CD4-positive, alpha-beta memory T cell (primary cell): ENCODE data around the gene BABAM2. TPM values are rescaled to one million over a fixed set of nuclear protein-coding genes. Genes with fewer than 3 reads are reported as not detected.

Experiments
- CTCF ChIA-PET: fragments of 350-600 bp; sonication (Branson Sonifier 250); formaldehyde crosslinking; loops from one replicate; lab custom pipeline; 2021; ENCODE audit warnings: inconsistent platforms; ENCODE audit not compliant: partially characterized antibody; lab: Charles Lee
- POLR2A ChIA-PET: fragments of 350-600 bp; sonication (Branson Sonifier 250); formaldehyde crosslinking; loops from one replicate; lab custom pipeline; 2021; ENCODE audit not compliant: partially characterized antibody; lab: Charles Lee
- DNase-seq, 5 donors: peaks; one replicate each; pipeline versions ENCODE4 v3.0.0 to v3.0.0-alpha.2; 2020 to 2022; ENCODE audit warnings: mixed read lengths in 1 of 5
- H3K27ac ChIP-seq: one replicate; pipeline ENCODE4 v1.7.0; 2013; ENCODE audit warnings: low read depth, low read length
- H3K27me3 ChIP-seq: 2 replicates; pipeline ENCODE4 v1.7.0; 2013; ENCODE audit warnings: mild to moderate bottlenecking, low read length, moderate library complexity; ENCODE audit not compliant: insufficient read depth
- H3K36me3 ChIP-seq: 2 replicates; pipeline ENCODE4 v1.7.0; 2013; ENCODE audit warnings: mild to moderate bottlenecking, low read length, moderate library complexity; ENCODE audit not compliant: insufficient read depth
- H3K4me1 ChIP-seq: 2 replicates; pipeline ENCODE4 v1.7.0; 2013; ENCODE audit warnings: mild to moderate bottlenecking, low read length, moderate library complexity; ENCODE audit not compliant: insufficient read depth
- H3K4me3 ChIP-seq, 2 donors: one replicate each; pipeline ENCODE4 v1.7.0; 2013; ENCODE audit warnings: low read length in 2 of 2, mild to moderate bottlenecking in 1 of 2
- H3K9me3 ChIP-seq, 2 donors: one replicate each; pipeline ENCODE4 v1.7.0; 2013; ENCODE audit warnings: low read length in 2 of 2, control low read depth in 1 of 2; ENCODE audit not compliant: control insufficient read depth in 1 of 2
- H3K27ac Mint-ChIP-seq, 7 donors: one replicate each; pipeline ENCODE4 v1.8.0; 2020 to 2021; ENCODE audit warnings: mixed read lengths in 7 of 7, mild to moderate bottlenecking in 6 of 7, inconsistent platforms in 3 of 7, moderate library complexity in 3 of 7
- H3K27me3 Mint-ChIP-seq, 2 donors: one replicate each; pipeline ENCODE4 v1.8.0; 2020 to 2021; ENCODE audit warnings: mixed read lengths in 2 of 2
- H3K36me3 Mint-ChIP-seq, 2 donors: one replicate each; pipeline ENCODE4 v1.8.0; 2020 to 2021; ENCODE audit warnings: mixed read lengths in 2 of 2, inconsistent platforms in 1 of 2, mild to moderate bottlenecking in 1 of 2
- H3K4me1 Mint-ChIP-seq, 4 donors: one replicate each; pipeline ENCODE4 v1.8.0; 2020 to 2021; ENCODE audit warnings: mixed read lengths in 4 of 4, mild to moderate bottlenecking in 1 of 4
- H3K4me3 Mint-ChIP-seq, 8 donors: one replicate each; pipeline ENCODE4 v1.8.0; 2020 to 2021; ENCODE audit warnings: mixed read lengths in 8 of 8, mild to moderate bottlenecking in 7 of 8, moderate library complexity in 6 of 8, inconsistent platforms in 3 of 8
- H3K9me3 Mint-ChIP-seq, 8 donors: one replicate each; pipeline ENCODE4 v1.8.0; 2020 to 2021; ENCODE audit warnings: mixed read lengths in 8 of 8, mild to moderate bottlenecking in 5 of 8, inconsistent platforms in 3 of 8, moderate library complexity in 1 of 8
- intact Hi-C: fragments of 100-400 bp; cut with micrococcal nuclease; formaldehyde crosslinking; loops from one replicate; pipeline ENCODE4 v1.15.1; 2023
- polyA plus RNA-seq, 2 donors: library from polyadenylated mRNA; unstranded; fragments of 300-500 nt; fragmentation: Illumina TruSeq; gene quantifications; one replicate each; pipeline ENCODE4 v1.2.3, GENCODE V29; 2021
- total RNA-seq, 2 experiments: library from RNA; stranded (reverse); gene quantifications; one replicate each; pipeline ENCODE4 v1.2.3, GENCODE V29; 2021

Gene BABAM2
- total and polyA plus RNA-seq, 4 experiments from 2014 or later = 37.3 to 60.1 (median 48.2) TPM

GRCh38 chr2:28175028-28175427 lies 284.5 kb downstream of the BABAM2 start:
- Histone ChIP-seq H3K9me3 (no peaks in the 10 kb centered on the region), H3K27ac (no peak overlapping the region), H3K4me1 (no peaks in the 10 kb centered on the region), H3K4me3 (no peak overlapping the region), H3K27me3 (no peaks in the 10 kb centered on the region), H3K36me3 (no peaks in the 10 kb centered on the region)
- ChIA-PET CTCF (no interaction called here), POLR2A (no interaction called here)
- H3K27ac Mint-ChIP-seq = peak overlapping the region in 1 of 7 donors; percentile 15
- DNase-seq = no peak
- peaks cover 0 to 2% (median 0%) of the 10 kb centered on the region in 4 donors for H3K4me1 Mint-ChIP-seq
- peaks cover 4 to 25% (median 18%) of the 10 kb centered on the region in 8 donors for H3K9me3 Mint-ChIP-seq
- H3K36me3 Mint-ChIP-seq = peaks cover 11 to 27% of the 10 kb centered on the region in 2 donors
- intact Hi-C loops = no loop called here
- no peak overlapping the region for H3K4me3 Mint-ChIP-seq
- H3K27me3 Mint-ChIP-seq = no peaks in the 10 kb centered on the region

- Mint-ChIP-seq H3K27ac (peak overlapping the region in 2 of 7 donors; percentile 31 to 66), H3K27me3 (no peaks in the 10 kb centered on the region), H3K4me3 (no peak overlapping the region), H3K4me1 (peaks cover 0 to 2% (median 0%) of the 10 kb centered on the region in 4 donors), H3K9me3 (peaks cover 4 to 25% (median 18%) of the 10 kb centered on the region in 8 donors), H3K36me3 (peaks cover 11 to 24% of the 10 kb centered on the region in 2 donors)
- intact Hi-C loops = no loop called here
- H3K4me1 ChIP-seq = no peaks in the 10 kb centered on the region
- POLR2A ChIA-PET = no interaction called here
- no peaks in the 10 kb centered on the region for H3K9me3 ChIP-seq
- no peak overlapping the region for H3K4me3 ChIP-seq
- no peak overlapping the region for H3K27ac ChIP-seq
- no peak for DNase-seq
- no peaks in the 10 kb centered on the region for H3K27me3 ChIP-seq
- H3K36me3 ChIP-seq = no peaks in the 10 kb centered on the region
- CTCF ChIA-PET = no interaction called here
Observed at GRCh38 chr2:28178946-28179345, 288.4 kb downstream of the BABAM2 start.

GRCh38 chr2:28181801-28182200 lies 291.3 kb downstream of the BABAM2 start:
- intact Hi-C loops = no loop called here
- Histone ChIP-seq H3K4me3 (no peak overlapping the region), H3K27ac (no peak overlapping the region), H3K4me1 (no peaks in the 10 kb centered on the region), H3K27me3 (no peaks in the 10 kb centered on the region), H3K9me3 (no peaks in the 10 kb centered on the region), H3K36me3 (no peaks in the 10 kb centered on the region)
- ChIA-PET CTCF (interaction anchor here (0.6 kb wide), 1 partner anchor 82 kb away, joined by 4 read pairs; no protein-coding TSS in a partner anchor), POLR2A (no interaction called here)
- Mint-ChIP-seq H3K27me3 (no peaks in the 10 kb centered on the region), H3K27ac (no peak overlapping the region), H3K36me3 (peaks cover 2 to 20% of the 10 kb centered on the region in 2 donors), H3K4me3 (no peak overlapping the region), H3K4me1 (peaks cover 0 to 2% (median 0%) of the 10 kb centered on the region in 4 donors), H3K9me3 (peaks cover 3 to 13% (median 9%) of the 10 kb centered on the region in 8 donors)
- no peak for DNase-seq

GRCh38 chr2:28182348-28182747 lies 291.8 kb downstream of the BABAM2 start:
- Histone ChIP-seq H3K4me3 (no peak overlapping the region), H3K4me1 (no peaks in the 10 kb centered on the region), H3K27me3 (no peaks in the 10 kb centered on the region), H3K9me3 (no peaks in the 10 kb centered on the region), H3K27ac (no peak overlapping the region), H3K36me3 (no peaks in the 10 kb centered on the region)
- no peak overlapping the region for H3K27ac Mint-ChIP-seq
- intact Hi-C loops = no loop called here
- H3K27me3 Mint-ChIP-seq = no peaks in the 10 kb centered on the region
- H3K36me3 Mint-ChIP-seq = peaks cover 0 to 15% of the 10 kb centered on the region in 2 donors
- CTCF ChIA-PET = no interaction called here
- POLR2A ChIA-PET = no interaction called here
- H3K9me3 Mint-ChIP-seq = peaks cover 3 to 8% (median 5%) of the 10 kb centered on the region in 8 donors
- no peak for DNase-seq
- H3K4me3 Mint-ChIP-seq = no peak overlapping the region
- peaks cover 0 to 2% (median 0%) of the 10 kb centered on the region in 4 donors for H3K4me1 Mint-ChIP-seq

GRCh38 chr2:28185153-28185552 lies 294.6 kb downstream of the BABAM2 start:
- peaks cover 3 to 12% of the 10 kb centered on the region in 2 donors for H3K36me3 Mint-ChIP-seq
- no peak for DNase-seq
- no peak overlapping the region for H3K4me3 Mint-ChIP-seq
- no peaks in the 10 kb centered on the region for H3K27me3 ChIP-seq
- CTCF ChIA-PET = no interaction called here
- H3K9me3 Mint-ChIP-seq = no peaks in the 10 kb centered on the region
- no peaks in the 10 kb centered on the region for H3K4me1 Mint-ChIP-seq
- H3K4me3 ChIP-seq = no peak overlapping the region
- H3K27ac ChIP-seq = no peak overlapping the region
- H3K36me3 ChIP-seq = no peaks in the 10 kb centered on the region
- no peaks in the 10 kb centered on the region for H3K27me3 Mint-ChIP-seq
- no peak overlapping the region for H3K27ac Mint-ChIP-seq
- no peaks in the 10 kb centered on the region for H3K4me1 ChIP-seq
- H3K9me3 ChIP-seq = no peaks in the 10 kb centered on the region
- POLR2A ChIA-PET = no interaction called here
- intact Hi-C loops = no loop called here

GRCh38 chr2:28185891-28186290 lies 295.4 kb downstream of the BABAM2 start:
- no peaks in the 10 kb centered on the region for H3K9me3 Mint-ChIP-seq
- no peak overlapping the region for H3K4me3 ChIP-seq
- no peak overlapping the region for H3K4me3 Mint-ChIP-seq
- H3K27me3 Mint-ChIP-seq = no peaks in the 10 kb centered on the region
- peaks cover 3 to 12% of the 10 kb centered on the region in 2 donors for H3K36me3 Mint-ChIP-seq
- no peak for DNase-seq
- no peak overlapping the region for H3K27ac ChIP-seq
- H3K27ac Mint-ChIP-seq = peak overlapping the region in 1 of 7 donors; percentile 43
- POLR2A ChIA-PET = no interaction called here
- CTCF ChIA-PET = no interaction called here
- no peaks in the 10 kb centered on the region for H3K4me1 Mint-ChIP-seq
- no peaks in the 10 kb centered on the region for H3K4me1 ChIP-seq
- H3K36me3 ChIP-seq = no peaks in the 10 kb centered on the region
- H3K9me3 ChIP-seq = no peaks in the 10 kb centered on the region
- H3K27me3 ChIP-seq = no peaks in the 10 kb centered on the region
- intact Hi-C loops = no loop called here

GRCh38 chr2:28187186-28187585 lies 296.7 kb downstream of the BABAM2 start:
- POLR2A ChIA-PET = no interaction called here
- DNase-seq = no peak
- Histone ChIP-seq H3K27ac (no peak overlapping the region), H3K4me1 (no peaks in the 10 kb centered on the region), H3K4me3 (no peak overlapping the region), H3K27me3 (no peaks in the 10 kb centered on the region), H3K36me3 (no peaks in the 10 kb centered on the region), H3K9me3 (no peaks in the 10 kb centered on the region)
- Mint-ChIP-seq H3K36me3 (peaks cover 3 to 12% of the 10 kb centered on the region in 2 donors), H3K4me1 (no peaks in the 10 kb centered on the region), H3K9me3 (no peaks in the 10 kb centered on the region), H3K27ac (no peak overlapping the region), H3K4me3 (no peak overlapping the region), H3K27me3 (no peaks in the 10 kb centered on the region)
- CTCF ChIA-PET = no interaction called here
- intact Hi-C loops = no loop called here
